Choroid plexus epithelial cell (primary cell): ENCODE results near the gene B3GALT5.

Experiments used
- DNase-seq: peaks from one replicate; pipeline ENCODE4 v3.0.0-alpha.2; 2010; ENCODE audit warnings: low read depth
- H3K4me3 ChIP-seq: 2 replicates; pipeline ENCODE4 v1.5.1; 2011; ENCODE audit warnings: low read depth, mild to moderate bottlenecking, control low read depth, low read length, moderate library complexity
- CTCF ChIP-seq: conservative IDR thresholded peaks from 2 replicates; pipeline ENCODE4 v1.5.1; 2011; ENCODE audit warnings: low read depth, mild to moderate bottlenecking, control low read depth, inconsistent platforms, low read length, moderate library complexity

Gene B3GALT5

DNA sequence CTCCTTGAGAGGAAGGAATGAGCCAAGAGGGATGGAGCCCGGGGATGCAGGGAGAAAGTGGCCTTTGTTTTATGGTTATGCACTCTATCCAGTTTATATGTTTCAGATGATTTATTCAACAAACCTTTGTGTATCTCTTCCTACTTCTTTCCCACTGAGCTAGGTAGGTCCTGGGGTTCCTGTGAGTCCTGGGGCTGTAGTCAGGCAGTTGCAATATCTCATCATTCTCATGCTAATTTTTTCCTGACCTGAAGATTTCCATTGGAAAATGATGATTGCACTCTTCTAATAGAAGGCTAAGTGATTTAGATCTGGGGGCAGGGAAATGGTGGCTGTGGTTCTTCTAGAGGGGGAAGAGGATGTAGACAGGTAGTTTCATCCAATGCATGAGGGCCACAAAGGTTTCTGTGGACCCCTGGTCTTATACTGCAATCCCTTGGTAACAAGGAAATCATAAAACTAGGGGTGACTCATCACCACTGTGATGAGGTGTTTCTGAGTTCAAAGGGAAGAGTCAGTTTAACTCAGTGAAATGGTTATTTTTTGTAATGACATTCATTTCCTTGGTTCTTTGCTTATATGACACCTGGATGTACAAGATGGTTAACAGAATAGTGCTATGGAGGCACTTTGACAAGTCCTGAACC, 20.2 kb downstream of the B3GALT5 start:
- DNase-seq = peak; percentile 55
- no peak overlapping the region for H3K4me3 ChIP-seq
- no peak for TF ChIP-seq CTCF

- DNase-seq = peak; percentile 92
- H3K4me3 ChIP-seq = no peak overlapping the region
- no peak for TF ChIP-seq CTCF
Measured at GRCh38 chr21:39633770-39634181, 21.0 kb downstream of the B3GALT5 start.

DNA sequence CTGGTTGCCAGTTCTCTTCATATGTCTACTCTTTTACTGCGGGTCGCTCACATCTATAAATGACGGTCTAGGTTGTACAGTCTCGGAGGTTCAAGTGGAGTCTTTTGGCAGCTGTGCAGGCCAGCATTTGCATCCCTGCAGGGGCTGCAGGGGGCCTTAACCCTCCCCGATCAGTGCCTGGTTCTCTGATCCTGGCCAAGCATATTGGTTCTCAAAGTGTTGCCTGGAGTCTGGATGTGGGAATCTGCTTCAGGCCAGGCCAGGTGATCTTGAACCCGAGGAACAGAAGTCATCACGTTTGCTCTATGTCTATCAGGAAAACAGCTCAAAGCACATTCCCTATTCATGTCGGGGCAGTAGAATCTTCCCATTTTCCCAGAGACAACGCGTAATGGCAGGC, 21.8 kb downstream of the B3GALT5 start:
- no peak overlapping the region for H3K4me3 ChIP-seq
- no peak for DNase-seq
- TF ChIP-seq CTCF = no peak

DNA sequence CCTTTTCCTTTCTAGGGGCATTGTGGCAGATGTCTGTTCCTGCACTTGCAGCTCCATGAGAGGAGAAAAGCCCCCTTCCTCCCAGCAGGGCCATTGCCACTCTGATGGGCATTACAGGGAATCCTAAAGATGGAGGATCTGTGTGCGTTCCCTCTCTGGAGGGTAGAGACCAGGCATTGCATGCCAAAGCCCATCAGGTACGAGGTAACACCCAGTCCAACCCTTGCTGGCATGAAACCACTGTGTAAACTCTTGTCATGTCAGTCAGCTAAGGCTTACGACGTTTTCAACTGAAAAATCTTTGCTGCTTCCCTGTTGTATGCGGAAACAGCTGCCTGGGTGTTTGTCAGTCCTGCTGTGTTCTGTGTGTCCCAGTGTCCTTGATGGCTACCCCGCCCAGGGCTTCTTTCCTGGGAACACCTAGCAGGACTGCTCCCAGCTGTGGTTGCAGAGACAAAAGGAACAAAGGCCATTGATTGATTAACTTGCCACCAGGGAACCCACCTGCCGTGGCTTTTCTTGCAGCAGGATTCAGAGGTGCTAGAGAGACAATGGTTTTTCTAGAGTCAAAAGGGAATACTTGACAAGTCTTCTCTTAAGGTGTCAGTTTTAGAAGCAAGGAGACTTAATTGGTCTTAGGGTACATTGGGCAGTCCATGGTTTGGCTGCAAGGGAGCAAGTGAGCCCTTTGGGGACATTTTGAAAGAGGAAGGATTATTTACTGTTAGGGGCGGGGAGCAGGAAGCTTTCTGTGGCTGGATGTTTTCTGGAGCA, 24.6 kb downstream of the B3GALT5 start:
- TF ChIP-seq CTCF = no peak
- DNase-seq = no peak
- H3K4me3 ChIP-seq = no peak overlapping the region

DNA sequence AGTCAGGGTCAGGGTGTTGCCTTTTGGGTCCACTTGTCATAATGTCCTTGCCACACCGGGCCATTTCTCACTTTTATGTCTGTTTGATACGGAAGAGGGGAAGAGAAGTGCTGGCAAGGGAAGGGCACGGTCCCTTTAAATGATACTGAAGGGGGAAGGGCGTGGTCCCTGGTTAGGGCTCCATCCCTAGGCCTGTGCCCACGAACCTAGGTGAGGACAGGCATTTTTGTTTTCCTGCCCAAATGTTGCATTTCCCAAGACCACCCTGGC, 25.2 kb downstream of the B3GALT5 start:
- TF ChIP-seq CTCF = no peak
- DNase-seq = no peak
- H3K4me3 ChIP-seq = no peak overlapping the region

DNA sequence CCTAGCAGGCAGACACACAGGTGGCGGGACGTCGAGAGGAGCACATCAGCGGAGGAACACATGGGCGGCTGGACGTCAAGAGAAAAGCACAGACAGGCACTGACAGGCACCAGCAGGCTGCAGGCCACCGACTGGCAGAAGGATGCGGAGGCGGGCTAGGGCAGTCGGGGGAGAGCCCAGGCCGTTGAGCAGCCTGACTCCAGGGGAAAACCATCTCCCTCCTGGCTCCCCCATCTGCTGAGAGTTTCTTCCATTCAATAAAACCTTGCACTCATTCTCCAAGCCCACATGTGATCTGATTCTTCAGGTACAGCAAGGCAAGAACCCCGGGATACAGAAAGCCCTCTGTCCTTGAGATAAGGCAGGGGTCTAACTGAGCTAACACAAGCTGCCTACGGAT, 25.5 kb downstream of the B3GALT5 start:
- DNase-seq = no peak
- no peak for TF ChIP-seq CTCF
- no peak overlapping the region for H3K4me3 ChIP-seq

GRCh38 chr21:39640754-39641153, 28.0 kb downstream of the B3GALT5 start:
- DNase-seq = no peak
- TF ChIP-seq CTCF = no peak
- H3K4me3 ChIP-seq = no peak overlapping the region
